C1 segment of cervical spinal cord (tissue), 14 donors: ENCODE measurements around the gene PAM.

Source experiments
- DNase-seq, 14 donors: peaks; one replicate each; lab custom pipeline; 2025; lab: John Stamatoyannopoulos, UW

Gene PAM

GRCh38 chr5:102754767-102755431 lies at the start of gene PAM:
Gene PAM (plus strand): TSS chr5:102755305. CDS start chr5:102866196, 110,891 bp downstream.
- DNase-seq: peak in 9 of 14 donors; percentile 22 to 57 (median 37)

- DNase-seq: no peak
These were observed 43.4 kb upstream of the PAM start for GRCh38 chr5:102711525-102712385.

GRCh38 chr5:102713278-102713677 lies 41.8 kb upstream of the PAM start:
- DNase-seq: no peak

GRCh38 chr5:102713682-102714231 lies 41.3 kb upstream of the PAM start:
- no peak for DNase-seq

GRCh38 chr5:102715082-102715807 lies 39.9 kb upstream of the PAM start:
- DNase-seq: no peak

- DNase-seq: no peak
These were observed 39.1 kb upstream of the PAM start for GRCh38 chr5:102716017-102716416.

GRCh38 chr5:102718819-102719218 lies 36.3 kb upstream of the PAM start:
- DNase-seq: no peak

- DNase-seq: no peak
These were observed 35.2 kb upstream of the PAM start for GRCh38 chr5:102719886-102720285.

GRCh38 chr5:102720969-102721368 lies 34.1 kb upstream of the PAM start:
- DNase-seq: no peak

- DNase-seq: no peak
These were observed 32.2 kb upstream of the PAM start for GRCh38 chr5:102722931-102723330.

- no peak for DNase-seq
These were observed 23.4 kb upstream of the PAM start for GRCh38 chr5:102731693-102732092.

GRCh38 chr5:102733534-102733933 lies 21.6 kb upstream of the PAM start:
- DNase-seq: no peak

GRCh38 chr5:102737161-102737560 lies 17.9 kb upstream of the PAM start:
- no peak for DNase-seq

- no peak for DNase-seq
These were observed 17.2 kb upstream of the PAM start for GRCh38 chr5:102737805-102738469.

- DNase-seq: no peak
These were observed 14.6 kb upstream of the PAM start for GRCh38 chr5:102740515-102740914.

- no peak for DNase-seq
These were observed 12.9 kb upstream of the PAM start for GRCh38 chr5:102742215-102742614.

- no peak for DNase-seq
These were observed 11.2 kb upstream of the PAM start for GRCh38 chr5:102743900-102744299.

GRCh38 chr5:102747386-102748166 lies 7.5 kb upstream of the PAM start:
- no peak for DNase-seq

GRCh38 chr5:102749416-102750030 lies 5.6 kb upstream of the PAM start:
- no peak for DNase-seq

GRCh38 chr5:102750151-102750834 lies 4.8 kb upstream of the PAM start:
- no peak for DNase-seq
